GM06990 (cell line): ENCODE results near the gene CEP128.

ENCODE experiments used
- DNase-seq: peaks from one replicate; pipeline ENCODE4 v3.0.0-alpha.2; 2011; ENCODE audit not compliant: insufficient read length; ENCODE audit errors: extremely low read depth
- H3K27me3 ChIP-seq: replicated peaks from 2 replicates; pipeline ENCODE4 v1.6.0; 2011; ENCODE audit warnings: low read length; ENCODE audit not compliant: control insufficient read depth, insufficient read depth
- H3K36me3 ChIP-seq: 2 replicates; pipeline ENCODE4 v1.5.1; 2011; ENCODE audit warnings: low read length; ENCODE audit not compliant: control insufficient read depth, insufficient read depth
- H3K4me3 ChIP-seq: replicated peaks from 2 replicates; pipeline ENCODE4 v1.5.1; 2011; ENCODE audit warnings: low read depth, mild to moderate bottlenecking, control low read depth, low read length
- TF ChIP-seq, protein P1 (sequence below): IDR thresholded peaks from 2 replicates; pipeline ENCODE4 v1.5.1; 2011; ENCODE audit warnings: low read length, control low read depth, mild to moderate bottlenecking, inconsistent platforms; ENCODE audit not compliant: insufficient read depth, poor library complexity, severe bottlenecking

The CEP128 gene

DNA sequence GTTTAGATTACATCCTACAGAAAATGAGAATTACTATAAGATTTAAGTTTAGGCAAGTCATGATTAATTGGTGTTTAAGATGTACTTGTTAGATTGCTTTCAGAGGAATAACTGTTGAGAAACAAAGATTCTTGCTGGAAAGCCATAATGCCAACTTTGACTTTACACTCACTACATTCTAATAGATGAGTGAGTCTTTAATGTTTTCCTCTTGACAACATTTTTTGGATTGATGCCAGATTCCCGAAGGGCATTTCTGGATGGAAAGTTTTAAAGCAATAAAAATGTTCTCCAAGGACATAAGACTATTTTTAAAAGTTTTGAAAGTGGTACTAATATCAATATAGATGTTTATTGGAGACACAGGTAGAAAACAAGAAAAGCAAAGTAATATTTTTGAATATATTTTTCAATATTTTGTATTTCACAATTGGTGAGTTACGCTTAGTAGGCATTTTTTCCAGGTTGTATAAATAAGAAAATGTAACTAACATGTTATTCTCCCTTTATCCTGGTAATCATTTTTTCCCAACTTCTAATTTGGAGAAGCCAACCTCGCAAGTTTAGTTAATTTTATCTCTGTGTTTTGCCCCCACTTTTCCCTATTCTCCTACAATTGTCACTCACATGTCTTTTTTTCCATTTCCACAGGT, 307.3 kb downstream of the CEP128 start:
- H3K36me3 ChIP-seq, result no peaks in the 10 kb centered on the region
- TF ChIP-seq, protein P1, sequence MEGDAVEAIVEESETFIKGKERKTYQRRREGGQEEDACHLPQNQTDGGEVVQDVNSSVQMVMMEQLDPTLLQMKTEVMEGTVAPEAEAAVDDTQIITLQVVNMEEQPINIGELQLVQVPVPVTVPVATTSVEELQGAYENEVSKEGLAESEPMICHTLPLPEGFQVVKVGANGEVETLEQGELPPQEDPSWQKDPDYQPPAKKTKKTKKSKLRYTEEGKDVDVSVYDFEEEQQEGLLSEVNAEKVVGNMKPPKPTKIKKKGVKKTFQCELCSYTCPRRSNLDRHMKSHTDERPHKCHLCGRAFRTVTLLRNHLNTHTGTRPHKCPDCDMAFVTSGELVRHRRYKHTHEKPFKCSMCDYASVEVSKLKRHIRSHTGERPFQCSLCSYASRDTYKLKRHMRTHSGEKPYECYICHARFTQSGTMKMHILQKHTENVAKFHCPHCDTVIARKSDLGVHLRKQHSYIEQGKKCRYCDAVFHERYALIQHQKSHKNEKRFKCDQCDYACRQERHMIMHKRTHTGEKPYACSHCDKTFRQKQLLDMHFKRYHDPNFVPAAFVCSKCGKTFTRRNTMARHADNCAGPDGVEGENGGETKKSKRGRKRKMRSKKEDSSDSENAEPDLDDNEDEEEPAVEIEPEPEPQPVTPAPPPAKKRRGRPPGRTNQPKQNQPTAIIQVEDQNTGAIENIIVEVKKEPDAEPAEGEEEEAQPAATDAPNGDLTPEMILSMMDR, result no peak
- no peak for DNase-seq
- no peak overlapping the region for H3K4me3 ChIP-seq
- H3K27me3 ChIP-seq, result no peaks in the 10 kb centered on the region

DNA sequence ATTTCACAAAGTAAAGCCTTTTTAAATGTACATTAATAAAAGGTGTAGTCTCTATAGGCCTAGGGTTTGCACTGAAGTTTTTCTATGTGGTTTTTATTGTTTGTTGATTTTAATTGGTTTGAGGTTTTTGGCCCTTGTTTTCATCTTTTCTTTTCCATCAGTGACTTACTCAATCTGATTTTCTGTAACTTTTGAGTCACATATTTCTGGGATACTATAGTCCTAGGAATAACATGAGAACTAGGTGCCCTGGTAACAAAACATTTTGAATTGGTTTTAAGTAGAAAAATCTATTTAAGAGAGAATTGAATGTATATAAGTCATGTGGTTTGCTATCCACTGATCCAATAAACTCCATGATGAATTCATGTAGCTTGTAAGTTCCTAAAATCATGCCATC, 311.9 kb downstream of the CEP128 start:
- no peaks in the 10 kb centered on the region for H3K27me3 ChIP-seq
- H3K36me3 ChIP-seq, result no peaks in the 10 kb centered on the region
- no peak for DNase-seq
- TF ChIP-seq, protein P1, result no peak
- no peak overlapping the region for H3K4me3 ChIP-seq

DNA sequence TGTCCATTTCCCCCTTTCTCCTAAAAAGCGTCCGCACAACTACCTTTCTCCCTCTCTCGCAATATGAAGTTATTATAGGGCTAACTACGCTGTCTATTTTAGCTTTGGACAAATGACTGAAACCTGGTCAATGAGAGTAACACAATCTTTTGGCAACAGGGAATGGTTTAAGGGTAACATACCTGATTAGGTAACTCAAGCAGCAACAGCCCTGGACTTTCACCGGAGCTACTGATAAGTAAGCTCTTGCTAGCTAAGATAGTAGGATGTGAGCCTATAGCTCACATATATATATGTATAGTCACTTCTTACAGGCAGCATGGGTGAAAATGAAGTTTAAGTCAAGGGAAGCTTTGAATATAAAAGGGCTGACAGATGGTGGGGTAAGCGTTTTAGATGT, 313.0 kb downstream of the CEP128 start:
- TF ChIP-seq, protein P1, result no peak
- no peak for DNase-seq
- Histone ChIP-seq H3K27me3 (no peaks in the 10 kb centered on the region), H3K4me3 (no peak overlapping the region), H3K36me3 (no peaks in the 10 kb centered on the region)

DNA sequence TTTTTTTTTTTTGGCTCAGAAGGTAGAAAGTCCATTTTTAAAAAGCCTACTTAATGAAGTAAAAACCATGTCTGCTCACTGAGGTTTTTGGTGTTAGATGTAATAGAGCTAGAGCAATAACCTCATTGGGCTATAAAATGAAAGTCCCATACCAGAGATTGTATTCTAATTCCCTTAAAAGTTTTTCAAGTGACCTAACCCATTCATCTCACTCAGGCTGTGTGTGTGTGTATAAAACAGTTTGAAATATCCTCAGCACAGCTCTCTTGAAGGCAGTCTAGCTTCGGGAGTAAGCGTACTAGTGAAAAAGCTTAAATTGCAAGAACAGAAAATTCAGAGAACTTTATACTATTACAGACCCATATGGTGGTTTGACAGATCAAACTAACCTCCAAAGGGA, 313.8 kb downstream of the CEP128 start:
- Histone ChIP-seq H3K27me3 (no peaks in the 10 kb centered on the region), H3K4me3 (no peak overlapping the region), H3K36me3 (no peaks in the 10 kb centered on the region)
- TF ChIP-seq, protein P1, result no peak
- no peak for DNase-seq

DNA sequence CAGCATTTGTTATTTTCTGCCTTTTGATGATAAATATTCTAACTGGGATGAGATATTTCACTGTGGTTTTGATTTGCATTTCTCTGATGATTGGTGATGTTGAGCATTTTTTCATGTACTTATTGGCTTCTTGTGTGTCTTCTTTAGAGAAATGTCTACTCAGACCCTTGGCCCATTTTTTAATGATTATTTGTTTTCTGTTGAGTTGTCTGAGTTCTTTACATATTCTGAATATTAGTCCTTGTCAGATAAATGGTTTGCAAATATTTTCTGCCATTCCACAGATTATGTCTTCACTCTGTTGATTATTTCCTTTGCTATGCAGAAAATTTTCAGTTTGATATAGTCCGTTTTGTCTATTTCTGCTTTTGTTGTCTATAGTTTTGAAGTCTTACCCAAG, 317.0 kb downstream of the CEP128 start:
- no peaks in the 10 kb centered on the region for H3K27me3 ChIP-seq
- H3K36me3 ChIP-seq, result no peaks in the 10 kb centered on the region
- H3K4me3 ChIP-seq, result no peak overlapping the region
- TF ChIP-seq, protein P1, result no peak
- DNase-seq, result no peak

DNA sequence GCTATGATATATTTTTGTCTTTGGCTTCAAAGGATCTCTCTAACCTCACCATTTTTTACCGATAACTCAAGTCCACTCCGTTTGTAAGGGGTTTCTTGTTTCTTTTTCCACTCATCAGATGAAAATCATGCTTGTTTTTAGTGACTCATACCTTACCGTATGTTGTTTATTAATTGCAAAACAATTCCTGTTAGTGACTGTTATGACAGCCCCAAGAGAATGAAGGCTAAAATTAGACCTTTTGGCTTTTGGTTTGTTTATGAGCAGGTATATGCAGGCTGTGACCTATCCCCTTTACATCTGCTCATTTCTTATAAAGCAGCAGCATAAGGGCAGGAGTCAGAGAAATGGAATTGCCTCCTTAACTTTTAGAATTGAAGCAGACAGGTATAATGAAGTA, 319.8 kb downstream of the CEP128 start:
- no peaks in the 10 kb centered on the region for H3K27me3 ChIP-seq
- no peak overlapping the region for H3K4me3 ChIP-seq
- DNase-seq, result no peak
- no peaks in the 10 kb centered on the region for H3K36me3 ChIP-seq
- TF ChIP-seq, protein P1, result no peak
